ENCODE measurements around the gene VASH2.
"Not testable (repeated sequence)": the region's sequence is repeated elsewhere in the genome, so short reads cannot be mapped to it uniquely, and the experiment has no call there.

GRCh38 chr1:212908071-212908470 lies 42.3 kb upstream of the VASH2 start:
- not testable (repeated sequence) for TF ChIP-seq CTCF, POLR2A (IDR thresholded peaks at IDR 0.05)
